ENCODE data around the gene LGR6. TPM values are rescaled to one million over a fixed set of nuclear protein-coding genes. Genes with fewer than 3 reads are reported as not detected.

LGR6 gene
- total and polyA plus RNA-seq, 2 of the 8 experiments (the other 6 are each of a cell fraction or from before 2014, with no cell fraction given), result 0.50 to 1.0 TPM

DNA sequence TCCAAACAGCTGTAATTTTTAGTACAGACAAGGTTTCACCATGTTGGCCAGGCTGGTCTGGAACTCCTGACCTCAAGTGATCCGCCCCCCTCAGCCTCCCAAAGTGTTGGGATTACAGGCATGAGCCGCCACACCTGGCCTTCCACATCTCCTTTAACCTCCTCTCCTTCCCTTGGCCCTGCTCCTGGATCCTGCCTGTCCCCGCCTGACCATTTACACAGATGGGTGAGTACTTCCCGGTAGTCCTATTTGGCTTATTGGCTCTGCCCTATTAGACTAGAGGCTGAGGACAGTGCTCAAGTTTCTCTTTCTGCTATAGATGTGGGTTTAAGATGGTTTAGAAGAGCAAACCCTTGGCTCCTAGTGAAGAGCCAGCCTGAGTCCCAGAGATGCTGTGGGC lies 40.3 kb upstream of the LGR6 start (continued):
- no peak for TF ChIP-seq NANOG (IDR thresholded peaks at IDR 0.05; ENCODE audit: insufficient read depth, low read depth, low read length, poor library complexity, severe bottlenecking)
